ENCODE measurements around the gene SLC25A21.
"Not testable (repeated sequence)": the region's sequence is repeated elsewhere in the genome, so short reads cannot be mapped to it uniquely, and the experiment has no call there.

SLC25A21 gene

DNA sequence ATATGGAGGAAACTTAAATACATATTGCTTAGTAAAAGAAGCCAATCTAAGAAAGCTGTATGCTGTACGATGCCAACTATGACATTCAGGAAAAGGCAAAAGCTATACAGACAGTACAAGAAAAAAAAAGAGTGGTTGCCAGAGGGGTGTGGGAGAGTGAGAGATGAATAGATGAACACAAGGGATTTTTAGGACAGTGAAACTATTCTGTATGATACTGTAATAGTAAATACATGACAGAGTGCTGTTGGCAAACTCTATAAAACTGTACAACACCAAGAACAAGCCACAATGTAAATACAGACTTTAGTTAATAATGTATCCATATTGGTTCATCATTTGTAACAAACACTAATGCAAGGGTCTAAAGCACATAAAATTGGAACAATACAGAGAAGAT lies 14.5 kb upstream of the SLC25A21 start:
- DNase-seq, result no peak

DNA sequence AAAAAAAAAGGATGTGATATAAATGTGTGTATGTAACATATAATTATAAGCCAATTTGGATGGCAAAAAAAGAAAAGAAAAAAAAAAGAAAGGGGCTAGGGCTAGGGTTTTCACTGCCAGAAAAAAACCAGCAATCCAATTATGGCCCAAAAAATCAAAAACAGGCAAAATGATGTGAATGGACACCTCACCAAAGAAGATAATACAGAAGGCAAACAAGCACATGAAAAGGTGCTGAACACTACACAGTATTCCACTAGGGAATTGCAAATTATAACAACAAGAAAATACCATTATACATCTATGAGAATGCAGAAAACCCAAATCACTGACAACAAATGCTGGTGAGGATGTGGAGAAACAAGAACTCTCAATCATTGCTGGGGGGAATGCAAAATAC lies 13.3 kb upstream of the SLC25A21 start:
- DNase-seq, result no peak

DNA sequence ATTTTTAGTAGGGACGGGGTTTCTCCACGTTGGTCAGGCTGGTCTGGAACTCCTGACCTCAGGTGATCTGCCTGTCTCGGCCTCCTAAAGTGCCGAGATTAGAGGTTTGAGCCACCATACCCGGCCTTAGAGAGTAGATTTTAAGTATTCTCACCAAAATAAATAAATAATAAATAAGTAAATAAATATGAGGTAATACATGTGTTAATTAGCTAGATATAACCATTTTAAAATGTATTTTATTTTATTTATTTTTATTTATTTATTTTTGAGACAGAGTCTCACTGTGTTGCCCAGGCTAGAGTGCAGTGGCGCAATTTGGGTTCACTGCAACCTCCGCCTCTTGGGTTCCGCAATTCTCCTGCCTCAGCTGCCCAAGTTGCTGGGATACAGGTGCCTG lies 12.1 kb upstream of the SLC25A21 start:
- DNase-seq, result not testable (repeated sequence)

DNA sequence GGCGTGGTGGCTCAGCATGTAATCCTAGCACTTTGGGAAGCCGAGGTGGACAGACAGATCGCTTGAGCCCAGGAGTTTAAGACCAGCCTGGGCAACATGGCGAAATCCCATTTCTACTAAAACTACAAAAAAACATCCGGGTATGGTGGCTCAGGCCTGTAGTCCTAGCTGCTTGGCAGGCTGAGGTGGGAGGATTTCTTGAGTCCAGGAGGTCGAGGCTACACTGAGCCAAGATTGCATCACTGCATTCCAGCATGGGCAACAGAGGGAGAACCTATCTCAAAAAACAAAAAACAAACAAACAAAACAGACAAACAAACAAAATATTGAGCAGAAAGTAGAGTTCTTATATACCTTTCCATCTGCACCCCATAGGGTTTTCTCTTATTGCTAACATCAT lies 9.0 kb upstream of the SLC25A21 start:
- DNase-seq, result no peak

DNA sequence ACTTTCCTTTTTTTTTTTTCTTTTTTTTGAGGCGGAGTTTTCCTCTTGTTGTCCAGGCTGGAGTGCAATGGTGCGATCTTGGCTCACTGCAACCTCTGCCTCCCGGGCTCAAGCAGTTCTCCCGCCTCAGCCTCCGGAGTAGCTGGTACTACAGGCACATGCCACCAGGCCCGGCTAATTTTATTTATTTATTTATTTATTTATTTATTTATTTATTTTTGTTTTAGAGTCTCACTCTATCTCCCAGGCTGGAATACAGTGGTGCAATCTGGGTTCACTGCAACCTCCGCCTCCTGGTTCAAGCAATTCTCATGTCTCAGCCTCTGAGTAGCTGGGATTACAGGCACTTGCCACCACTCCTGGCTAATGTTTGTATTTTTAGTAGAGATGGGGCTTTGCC lies 8.5 kb upstream of the SLC25A21 start:
- DNase-seq, result not testable (repeated sequence)

DNA sequence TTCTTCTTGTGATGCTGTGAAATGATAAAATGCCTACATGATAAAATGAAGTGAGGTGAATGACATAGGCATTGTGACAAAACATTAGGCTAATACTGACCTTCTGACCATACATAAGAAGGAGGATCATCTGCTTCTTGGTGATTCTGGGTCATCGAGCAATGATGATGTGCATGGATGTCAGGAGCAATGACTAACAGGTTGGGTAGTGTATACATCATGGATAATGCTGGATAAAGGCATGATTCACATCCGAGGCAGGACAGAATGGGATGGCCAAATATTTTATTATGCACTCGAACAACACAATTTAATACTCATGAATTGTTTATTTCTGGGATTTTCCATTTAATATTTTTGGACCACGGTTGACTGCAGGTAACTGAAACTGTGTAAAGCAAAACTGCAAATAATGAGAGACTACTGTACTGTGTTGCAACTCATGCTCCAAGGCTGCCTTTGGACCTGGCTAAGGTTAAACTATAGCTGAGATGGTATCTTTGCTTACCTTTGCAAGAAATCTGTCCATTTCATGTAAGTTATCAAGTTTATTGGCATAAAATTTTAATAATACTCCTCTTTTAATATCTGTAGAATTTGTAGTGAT lies 7.6 kb upstream of the SLC25A21 start:
- no peak for DNase-seq

DNA sequence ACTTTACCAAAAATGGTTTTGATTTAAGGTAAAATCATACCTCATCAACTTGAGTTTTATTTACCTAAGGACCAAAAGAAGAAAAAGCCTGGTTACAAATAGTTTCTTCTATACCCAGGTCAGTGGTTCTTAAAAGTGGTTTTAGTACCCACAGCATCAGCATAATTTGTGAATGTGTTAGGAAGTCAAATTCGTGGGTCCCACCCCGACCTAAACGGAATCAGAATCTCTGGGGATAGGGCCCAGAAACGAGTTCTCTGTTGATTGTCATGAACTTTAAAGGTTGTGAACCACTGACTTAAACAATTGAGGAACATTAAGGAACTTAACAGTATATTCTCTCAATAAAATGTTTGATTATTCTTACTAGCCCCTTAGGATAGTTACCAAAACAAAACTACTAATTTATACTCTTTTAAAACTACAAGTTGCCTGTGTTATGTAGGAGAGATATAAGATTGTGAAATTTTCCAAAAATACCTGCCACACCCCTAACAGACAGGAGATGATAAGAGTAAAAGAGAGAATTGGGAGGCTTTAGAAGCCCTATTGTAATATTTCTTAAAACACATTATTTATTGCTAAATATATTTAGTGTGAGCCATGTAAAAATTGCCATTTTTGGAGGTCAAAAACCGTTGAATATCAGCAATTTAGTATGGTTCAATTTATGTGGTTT lies 669 bp upstream of the SLC25A21 start:
- no peak for DNase-seq

DNA sequence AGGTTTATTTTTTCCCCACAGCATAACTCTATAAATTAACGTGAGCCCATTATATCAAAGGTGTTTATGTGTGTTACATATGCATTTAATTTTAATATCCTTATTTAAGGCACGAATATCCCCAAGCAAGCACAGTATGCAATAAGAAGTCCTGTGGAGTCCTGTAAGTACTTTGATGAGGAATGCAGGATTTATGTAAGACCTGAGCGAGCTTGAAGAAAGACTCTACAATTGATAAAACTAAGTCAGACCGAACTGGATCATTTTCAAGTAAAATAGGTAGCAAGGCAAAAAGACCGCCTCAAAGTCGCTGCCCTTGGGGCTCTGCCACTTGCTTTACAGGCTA lies 755 bp downstream of the SLC25A21 start:
- DNase-seq, result no peak

DNA sequence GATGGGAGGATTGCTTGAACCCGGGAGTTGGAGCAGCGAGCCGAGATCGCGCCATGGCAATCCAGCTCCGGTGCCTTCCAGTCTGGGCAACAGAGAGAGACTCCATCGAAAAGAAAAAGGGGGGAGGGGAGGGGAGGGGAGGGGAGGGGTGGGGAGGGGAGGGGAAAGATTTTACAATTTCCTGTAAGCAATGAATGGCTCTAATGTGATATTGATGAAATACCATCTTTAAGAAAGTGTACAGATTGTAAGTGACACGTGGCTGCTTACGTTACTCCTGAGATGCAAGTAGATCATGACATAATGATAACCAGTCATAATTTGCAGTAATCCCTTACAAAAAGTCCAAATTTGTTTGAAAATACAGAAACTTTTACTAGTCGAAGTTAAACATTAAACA lies 1.4 kb downstream of the SLC25A21 start:
- DNase-seq, result no peak

DNA sequence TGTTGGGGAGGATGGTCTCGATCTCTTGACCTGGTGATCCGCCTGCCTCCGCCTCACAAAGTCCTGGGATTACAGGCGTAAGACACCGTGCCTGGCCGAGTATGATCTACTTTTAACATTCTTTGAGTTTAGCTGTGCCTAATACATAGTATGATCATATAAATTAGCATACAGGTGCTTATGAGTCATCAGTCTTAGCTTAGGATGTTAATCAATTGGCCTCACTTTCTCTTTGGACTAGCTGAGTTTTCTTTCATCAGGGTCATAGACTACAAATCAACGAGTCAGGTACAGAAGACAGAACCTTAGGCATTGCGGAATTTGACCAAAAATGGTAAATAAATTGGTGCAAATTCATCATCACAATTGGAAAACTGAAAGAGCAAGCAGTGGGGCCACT lies 2.2 kb downstream of the SLC25A21 start:
- DNase-seq, result no peak

DNA sequence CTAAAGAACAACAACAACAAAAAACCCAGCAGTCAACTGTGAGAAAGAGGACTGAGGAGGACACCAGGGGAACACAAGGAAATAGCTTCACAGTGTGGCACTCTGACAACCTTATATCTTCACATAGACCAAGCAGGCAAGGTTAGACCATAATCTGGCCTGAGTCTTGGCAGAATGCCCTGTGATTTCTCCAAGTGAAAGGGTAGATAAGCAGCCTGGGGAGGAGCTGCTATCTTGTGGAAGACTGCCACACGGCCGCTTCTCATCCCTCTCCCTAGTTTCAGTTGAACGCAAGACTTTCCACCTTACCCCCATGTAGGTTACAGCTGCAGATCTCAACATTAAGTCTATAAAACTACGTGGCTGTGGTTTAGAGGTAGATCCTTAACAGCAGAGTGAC lies 3.7 kb downstream of the SLC25A21 start:
- DNase-seq, result no peak

DNA sequence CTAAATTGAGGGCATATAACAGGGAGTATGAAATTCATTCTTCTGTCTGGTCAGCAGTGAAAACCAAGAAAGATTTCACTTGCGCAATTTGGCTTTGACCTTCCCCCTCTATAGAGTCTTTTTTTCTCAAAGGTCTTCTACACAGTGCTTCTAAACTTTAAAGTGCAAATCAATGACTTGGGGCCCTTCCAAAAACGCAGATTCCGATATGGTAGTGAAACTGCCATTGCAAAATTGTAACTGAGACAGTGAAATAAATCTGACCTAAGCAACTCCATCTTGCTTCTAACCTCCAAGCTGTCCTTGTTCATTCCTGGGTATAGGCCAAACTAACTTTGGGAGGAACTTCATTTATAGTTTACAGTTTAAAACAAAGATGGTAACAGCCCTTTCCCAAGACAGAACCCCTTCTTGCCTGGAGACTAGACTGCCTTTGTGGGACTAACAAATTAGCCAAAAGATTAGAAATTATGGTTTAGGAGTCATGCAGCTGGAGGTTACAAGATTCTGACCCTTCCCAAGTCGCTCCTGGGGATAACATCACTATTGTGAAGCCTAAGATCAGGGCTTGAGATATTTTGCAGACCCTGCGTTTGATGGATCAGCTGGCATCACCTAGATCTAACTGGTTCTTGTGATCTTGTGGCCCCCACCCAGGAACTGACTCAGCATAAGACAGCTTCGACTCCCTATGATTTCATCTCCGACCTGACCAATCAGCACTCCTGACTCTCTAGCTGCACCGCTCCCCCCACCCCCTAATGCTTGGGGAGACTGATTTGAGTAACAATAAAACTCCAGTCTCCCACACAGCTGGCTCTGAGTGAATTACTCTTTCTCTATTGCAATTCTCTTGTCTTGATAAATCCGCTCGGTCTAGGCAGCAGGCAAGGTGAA lies 5.0 kb downstream of the SLC25A21 start:
- no peak for DNase-seq

DNA sequence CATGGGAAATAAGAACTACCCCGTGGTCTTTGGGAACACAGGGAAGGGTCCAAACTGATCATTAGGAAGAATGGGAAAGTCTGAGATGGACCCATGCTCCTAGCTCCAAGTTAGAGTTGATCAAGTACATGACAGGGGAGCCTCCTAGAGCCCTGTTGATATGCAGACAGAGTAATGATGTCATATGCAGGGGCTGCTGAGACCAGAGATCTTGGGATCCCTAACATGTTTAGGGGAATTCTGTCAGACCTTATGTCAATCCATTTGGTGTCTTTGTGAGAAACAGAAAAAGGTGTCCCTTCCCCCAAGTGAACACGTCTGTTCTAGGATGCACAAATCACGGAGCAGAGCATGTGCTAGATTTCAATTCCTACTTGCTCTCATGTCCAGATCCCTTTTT lies 6.6 kb downstream of the SLC25A21 start:
- DNase-seq, result no peak

DNA sequence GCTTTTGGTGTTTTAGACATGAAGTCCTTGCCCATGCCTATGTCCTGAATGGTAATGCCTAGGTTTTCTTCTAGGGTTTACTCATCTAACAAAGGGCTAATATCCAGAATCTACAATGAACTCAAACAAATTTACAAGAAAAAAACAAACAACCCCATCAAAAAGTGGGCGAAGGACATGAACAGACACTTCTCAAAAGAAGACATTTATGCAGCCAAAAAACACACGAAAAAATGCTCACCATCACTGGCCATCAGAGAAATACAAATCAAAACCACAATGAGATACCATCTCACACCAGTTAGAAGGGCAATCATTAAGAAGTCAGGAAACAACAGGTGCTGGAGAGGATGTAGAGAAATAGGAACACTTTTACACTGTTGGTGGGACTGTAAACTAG lies 10.1 kb downstream of the SLC25A21 start:
- not testable (repeated sequence) for DNase-seq

DNA sequence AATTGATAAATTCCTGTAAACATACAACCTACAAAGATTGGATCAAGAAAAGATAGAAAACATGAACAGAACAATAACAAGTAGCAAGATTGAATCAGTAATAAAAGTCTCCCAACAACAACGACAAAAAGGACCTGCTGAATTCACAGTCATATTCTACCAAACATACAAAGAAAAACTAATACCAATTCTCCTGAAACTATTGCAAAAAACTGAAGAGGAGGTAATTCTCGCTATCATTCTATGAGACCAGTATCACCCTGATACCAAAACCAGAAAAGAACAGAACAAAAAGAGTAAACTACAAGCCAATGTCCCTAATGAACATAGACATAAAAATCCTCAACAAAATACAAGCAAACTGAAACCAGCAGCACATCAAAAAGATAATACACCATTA lies 14.4 kb downstream of the SLC25A21 start:
- no peak for DNase-seq

DNA sequence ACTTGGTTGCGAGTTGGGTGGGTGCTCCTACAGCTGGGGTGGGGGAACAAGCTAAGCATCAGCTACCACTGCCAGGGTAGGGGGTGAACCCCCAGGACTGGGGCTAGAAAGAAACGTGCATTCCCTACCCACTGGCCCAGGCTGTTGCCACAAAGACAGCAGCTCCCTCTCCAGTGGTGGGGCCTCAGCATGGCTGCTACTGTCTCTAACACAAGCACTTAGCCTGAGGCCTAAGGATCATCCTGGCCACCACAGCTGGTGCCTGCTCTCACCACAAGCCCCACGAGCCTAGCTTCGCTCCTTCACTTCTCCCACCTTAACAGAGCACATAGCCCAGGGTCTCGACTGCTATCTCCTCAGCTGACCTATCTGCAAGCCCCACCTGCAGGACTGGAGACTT lies 18.9 kb downstream of the SLC25A21 start:
- no peak for DNase-seq

DNA sequence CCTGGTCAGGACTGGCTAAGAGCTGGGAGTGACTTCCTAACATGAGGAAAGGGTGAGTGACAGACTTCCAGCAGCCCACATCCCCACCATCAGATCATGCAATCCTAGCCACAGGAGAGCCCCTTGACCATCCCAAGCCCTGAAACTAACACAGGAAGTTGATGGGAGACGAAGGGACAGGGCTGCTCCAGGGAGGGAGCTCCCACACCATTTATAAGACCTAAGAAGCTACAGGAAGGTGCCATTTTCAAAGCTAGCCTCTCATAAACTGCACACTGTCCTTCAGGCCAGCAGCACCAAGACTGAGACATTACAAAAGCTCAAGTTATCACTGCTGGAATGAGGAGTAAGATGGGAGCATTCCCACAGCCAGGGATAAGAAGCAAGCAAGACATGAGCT lies 19.4 kb downstream of the SLC25A21 start:
- DNase-seq, result no peak

DNA sequence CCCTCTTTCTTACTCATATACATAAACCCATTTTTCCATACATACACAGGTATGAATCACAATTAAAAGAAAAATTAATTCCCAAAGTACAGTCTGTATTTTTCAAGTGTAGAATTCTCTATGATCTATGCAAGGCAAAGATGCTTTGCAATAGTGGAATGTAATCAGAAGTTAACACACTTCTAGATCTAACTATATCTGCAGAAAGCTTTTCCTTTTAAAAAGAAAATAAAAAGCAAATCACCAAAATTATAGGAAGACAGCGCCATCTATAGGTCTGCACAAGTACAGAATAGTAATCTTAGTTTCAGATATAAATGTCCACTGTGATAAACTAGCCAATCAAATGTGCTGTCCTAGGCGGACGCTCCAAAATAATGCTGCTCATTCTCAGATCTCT lies 22.0 kb downstream of the SLC25A21 start:
- DNase-seq, result no peak

DNA sequence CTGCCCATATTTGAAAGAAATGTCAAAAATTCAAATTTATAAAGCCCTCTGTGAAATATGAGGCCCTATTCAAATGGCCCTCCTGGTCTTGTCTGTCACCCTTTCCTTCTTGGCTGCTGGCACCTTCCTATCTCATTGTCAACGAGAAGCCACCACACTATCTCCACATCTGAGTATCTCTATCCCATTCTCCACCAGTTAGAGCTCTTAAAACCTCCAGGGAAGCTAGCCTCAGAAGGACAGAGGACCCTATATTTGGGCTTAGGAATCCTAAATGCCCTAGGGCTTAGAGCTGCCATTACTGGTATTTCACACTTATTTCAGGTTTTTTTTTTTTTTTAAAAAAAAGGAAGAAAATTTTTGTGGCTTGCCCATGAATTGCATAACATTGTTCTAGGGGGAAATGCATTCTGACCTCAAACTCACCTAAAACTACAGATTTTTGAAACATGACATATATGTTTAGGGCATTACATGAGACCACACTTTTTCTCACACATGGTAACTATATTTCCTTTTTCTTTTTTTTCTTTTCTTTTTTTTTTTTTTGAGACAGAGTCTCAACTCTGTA lies 25.0 kb downstream of the SLC25A21 start:
- no peak for DNase-seq

DNA sequence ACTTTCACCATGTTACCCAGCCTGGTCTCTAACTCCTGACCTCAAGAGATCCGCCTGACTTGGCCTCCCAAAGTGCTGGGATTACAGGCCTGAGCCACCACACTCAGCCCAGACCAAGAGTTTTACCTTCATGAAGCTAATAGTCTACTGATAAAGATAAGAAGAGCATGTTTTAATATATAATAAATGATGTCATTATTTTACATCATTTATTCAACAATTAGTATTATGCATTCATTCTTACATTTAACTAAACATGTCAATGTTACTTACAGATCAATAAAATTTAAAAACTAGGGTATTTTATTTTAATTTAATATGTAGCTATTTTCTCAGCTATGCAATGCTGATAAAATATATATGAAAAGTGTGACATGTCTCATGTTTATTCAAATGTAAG lies 26.0 kb downstream of the SLC25A21 start:
- not testable (repeated sequence) for DNase-seq

DNA sequence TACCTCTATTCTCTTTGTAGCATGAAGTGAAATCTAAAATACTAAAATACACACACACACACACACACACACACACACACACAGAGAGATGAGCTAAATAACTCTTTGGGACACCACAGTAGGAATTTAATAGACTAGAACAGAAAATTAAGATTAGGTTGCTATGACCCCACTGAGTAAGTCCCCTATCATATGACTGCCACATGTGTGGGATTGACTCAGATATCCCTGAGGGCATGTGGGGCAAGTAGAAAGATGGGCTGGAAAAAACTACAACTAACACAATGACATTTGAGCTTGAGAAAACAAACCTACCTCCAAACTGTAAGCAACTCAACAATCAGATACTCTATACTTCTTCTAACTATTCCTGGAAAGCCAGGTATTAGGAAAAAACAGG lies 27.0 kb downstream of the SLC25A21 start:
- DNase-seq, result no peak

DNA sequence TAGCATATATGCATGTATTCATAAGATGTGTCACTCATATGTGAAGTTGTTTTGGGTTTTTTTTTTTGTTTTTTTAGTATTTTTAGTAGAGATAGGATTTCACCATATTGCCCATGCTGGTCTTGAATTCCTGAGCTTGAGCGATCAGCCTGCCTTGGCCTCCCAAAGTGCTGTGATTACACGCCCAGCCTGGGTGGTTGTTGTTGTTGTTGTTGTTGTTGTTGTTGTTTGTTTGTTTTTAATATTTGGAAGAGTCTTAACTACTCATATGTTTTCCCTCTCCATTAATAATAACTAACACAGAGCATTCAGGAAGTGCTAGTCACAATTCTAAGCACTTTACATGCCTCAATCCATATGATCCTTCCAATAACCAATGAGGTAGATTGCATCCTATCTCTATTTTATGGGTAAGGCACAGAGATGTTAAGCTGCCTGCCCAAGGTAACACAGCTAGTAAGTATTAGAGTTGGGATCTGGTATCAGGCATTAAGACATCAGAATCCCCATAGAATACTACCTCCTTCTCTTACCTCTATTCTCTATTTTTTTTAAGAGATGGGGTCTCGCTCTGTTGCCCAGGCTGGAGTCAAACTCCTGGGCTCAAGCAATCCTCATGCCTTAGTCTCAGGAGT lies 27.6 kb downstream of the SLC25A21 start:
- no peak for DNase-seq

DNA sequence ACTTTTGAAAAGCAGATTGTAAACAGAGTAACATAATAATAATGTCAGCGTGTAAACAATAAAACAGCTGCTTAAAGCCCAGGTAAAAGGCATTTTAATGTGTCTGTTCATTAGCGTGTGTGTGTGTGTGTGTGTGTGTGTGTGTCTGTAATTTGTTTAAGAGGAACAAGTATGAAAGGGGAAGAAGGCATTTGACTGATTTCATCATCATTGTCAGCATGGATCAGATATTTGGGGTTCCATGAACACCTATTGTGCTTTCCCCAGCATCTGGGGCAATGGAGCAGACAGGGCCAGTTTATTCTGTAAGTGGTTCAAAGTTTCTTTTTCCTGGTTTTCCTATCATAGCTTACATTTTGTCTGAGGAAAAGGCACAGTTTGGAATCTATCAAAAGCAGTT lies 28.9 kb downstream of the SLC25A21 start:
- DNase-seq, result no peak
